Measurements from ENCODE around the gene LAMTOR2.

The LAMTOR2 gene

DNA sequence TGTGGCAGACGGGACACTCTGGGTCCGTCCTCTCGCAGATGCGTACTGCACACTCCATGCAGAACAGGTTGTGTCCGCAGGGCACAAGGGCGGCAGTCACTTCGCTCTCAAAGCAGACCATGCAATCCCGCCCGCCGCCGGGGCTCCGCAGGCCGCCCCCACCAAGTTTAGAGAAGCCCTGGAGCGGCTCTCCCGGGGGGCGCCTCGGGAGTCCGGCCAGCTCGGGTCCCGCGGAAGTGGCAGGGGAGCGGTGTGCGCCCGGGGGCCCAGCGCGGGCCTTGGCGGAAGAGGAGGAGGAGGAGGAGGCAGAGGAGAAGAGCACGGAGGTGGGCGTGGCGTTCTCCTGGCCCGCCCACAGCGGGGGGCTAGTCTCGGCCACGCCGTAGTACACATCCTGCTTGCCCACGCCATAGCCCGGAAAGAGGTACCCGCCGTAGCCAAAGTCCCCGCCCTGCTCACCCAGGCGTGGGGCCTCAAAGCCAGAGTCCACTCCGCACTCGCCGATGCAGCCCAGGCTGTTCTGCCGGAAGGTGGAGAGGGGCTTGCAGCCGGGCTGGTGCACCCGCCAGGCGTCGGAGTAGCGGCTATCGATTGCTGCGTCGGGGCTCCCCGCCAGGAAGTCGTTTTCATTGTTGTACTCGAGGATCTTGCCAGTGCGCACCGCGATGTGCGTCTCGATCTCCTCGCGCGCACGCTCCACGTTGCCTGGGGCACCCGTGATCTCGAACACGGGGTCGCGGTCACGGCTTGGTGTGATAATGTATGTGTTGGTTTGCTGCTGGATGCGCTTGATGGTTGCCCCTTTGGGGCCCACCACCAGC is 22.2 kb downstream of the LAMTOR2 start:
- no peak for DNase-seq (ENCODE audit: low spot score)

DNA sequence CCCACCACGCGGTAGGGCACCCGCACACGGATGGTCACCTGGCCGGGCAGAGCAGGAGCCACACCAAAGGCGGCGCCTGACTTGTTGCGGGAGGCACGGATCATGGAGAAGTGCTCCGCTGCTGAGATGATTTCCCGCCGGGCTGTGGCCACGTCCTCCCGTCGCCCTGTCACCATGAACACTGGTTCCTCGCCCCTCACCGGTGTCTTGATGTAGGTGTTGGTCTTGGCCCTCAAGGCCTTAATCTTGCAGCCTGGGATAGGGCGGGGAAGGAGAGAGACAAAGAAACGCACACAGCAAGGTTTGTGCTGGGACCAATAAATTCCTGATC is 22.8 kb downstream of the LAMTOR2 start:
- DNase-seq (ENCODE audit: low spot score) = no peak

DNA sequence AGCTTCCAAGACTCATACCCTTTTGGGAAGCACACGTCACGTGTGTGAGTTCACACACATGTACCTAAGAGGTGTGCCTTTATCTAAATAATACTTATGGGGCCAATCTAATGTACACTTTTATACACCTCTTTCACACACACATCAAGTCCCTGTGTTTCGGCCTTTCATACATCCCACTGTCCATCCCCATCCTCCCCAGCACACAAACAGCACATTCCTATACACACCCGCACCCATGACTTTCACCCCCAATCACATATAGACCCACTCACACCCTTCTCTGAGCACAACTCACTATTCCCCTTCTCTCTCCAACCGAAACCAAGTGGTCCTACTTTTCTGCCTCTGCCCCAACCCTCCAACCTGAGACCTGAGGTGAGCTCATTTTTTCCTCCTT is 24.1 kb downstream of the LAMTOR2 start:
- DNase-seq (ENCODE audit: low spot score) = no peak

DNA sequence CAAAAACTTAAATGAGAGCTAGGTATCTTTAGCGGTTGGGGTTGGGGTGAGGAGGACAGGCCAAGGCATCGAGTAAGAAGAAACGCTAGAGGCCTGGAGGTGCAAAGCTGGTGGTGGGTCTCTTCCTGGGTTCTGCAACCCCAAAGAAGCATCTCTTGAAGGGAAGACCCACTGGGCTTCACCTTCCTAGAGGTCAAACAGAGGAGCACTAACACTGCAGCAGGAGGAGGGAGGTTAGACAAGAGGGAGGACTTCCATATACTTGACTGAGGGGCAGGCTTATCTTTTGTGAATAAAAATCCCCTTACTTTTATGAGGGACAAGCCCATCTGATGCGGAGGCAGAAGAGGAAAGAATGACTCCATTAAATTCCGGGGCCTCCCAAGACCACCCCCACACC is 25.2 kb downstream of the LAMTOR2 start:
- DNase-seq (ENCODE audit: low spot score) = no peak

DNA sequence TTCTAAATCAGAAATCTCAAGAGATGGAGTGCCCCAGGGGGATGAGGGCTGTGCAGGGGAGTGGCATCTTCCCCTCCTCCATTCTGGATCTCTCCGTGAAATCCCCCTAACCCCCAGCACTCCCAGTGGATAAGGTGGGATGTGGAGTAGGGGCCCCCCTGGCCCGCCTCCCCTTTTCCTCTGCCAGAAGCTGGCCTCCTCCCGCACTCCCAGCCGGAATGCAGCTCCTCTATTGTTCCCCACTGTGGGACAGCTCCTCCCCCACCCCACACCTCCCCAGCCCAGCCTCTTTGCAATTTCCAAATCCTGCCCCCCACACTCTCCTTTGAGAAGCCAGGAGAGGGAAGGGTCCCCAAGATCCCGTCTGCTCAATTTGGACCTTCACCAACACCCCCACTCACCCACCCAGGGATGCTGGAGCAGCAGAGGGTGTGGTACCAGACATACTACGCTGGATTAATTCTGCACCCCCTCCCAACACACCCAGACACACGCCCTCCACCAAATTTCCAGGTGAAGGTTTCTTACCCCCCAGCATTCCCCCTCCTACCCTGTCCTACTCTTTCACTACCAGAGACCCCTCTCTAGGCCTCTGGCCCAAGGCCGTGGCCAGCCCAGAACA is 25.8 kb downstream of the LAMTOR2 start:
- DNase-seq (ENCODE audit: low spot score) = no peak

DNA sequence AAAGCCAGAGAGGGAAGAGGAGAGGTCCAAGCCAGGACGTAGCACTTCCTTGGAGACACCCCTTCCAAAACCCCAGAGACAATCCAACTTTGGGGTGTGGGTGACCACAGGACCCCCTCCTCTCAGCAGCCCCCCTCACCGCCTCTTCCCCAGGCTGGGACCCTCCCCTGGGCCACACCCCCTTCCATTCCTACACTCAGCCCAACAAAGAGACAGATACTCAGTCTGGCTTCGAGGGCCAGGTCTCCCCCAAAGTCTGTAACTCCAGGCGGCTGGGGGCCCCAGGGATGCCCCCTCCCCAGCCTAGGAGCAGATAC is 26.2 kb downstream of the LAMTOR2 start:
- DNase-seq (ENCODE audit: low spot score) = no peak

DNA sequence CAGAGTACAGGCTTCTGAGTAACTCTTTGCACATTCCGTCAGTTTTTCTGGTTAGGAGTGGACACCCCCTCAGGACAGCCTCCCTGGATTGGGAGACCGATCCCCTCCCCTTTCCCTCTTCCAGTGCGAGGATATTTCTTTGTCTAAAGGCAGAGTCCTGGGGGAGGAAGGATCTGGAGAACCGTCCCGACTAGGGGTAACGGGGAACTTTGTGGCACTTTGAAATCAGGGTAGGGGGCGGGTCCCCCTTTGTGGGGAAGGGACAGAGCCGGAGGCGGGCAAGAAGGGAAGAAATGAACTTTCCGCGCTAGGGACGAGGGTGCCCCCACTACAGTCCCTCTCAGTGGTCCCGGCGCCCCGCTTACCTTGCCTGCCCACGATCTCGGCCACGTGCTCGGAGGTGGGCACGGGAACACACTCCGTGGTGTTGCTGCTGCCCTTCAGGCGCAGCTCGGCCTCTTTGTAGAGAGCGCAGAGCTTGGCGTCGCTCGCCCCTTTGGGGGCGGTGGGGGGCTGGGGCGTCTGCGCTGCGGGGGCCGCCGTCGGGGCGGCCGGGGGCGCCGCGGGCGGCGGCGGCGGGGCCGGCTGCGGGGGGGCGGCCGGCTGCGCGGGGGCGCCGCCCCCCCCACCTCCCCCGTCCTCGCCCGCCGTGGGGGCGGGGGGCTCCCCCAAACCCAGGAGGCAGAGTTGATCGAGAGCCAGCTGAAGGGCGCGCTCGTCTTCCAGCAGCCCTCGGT is 26.8 kb downstream of the LAMTOR2 start:
- no peak for DNase-seq (ENCODE audit: low spot score)

DNA sequence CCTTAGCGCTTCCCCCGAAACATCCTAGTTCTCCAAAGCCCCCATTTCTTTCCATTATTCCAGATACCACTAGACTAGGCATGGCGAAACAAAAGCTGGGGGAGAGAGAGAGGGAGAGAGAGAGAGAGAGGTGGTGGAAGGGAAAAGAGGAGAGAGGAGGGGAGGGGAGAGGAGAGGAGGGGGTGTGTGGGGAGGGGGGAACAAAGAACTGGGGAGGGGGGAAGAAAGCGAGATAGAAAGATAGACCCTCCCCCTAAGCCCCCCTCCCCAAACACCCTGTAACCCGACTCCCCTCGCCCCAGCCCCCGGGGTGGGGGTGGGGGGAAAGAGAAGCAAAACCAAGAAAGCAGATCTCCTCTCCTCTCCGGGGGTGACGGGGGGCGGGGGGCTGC is 27.3 kb downstream of the LAMTOR2 start:
- DNase-seq (ENCODE audit: low spot score) = no peak

DNA sequence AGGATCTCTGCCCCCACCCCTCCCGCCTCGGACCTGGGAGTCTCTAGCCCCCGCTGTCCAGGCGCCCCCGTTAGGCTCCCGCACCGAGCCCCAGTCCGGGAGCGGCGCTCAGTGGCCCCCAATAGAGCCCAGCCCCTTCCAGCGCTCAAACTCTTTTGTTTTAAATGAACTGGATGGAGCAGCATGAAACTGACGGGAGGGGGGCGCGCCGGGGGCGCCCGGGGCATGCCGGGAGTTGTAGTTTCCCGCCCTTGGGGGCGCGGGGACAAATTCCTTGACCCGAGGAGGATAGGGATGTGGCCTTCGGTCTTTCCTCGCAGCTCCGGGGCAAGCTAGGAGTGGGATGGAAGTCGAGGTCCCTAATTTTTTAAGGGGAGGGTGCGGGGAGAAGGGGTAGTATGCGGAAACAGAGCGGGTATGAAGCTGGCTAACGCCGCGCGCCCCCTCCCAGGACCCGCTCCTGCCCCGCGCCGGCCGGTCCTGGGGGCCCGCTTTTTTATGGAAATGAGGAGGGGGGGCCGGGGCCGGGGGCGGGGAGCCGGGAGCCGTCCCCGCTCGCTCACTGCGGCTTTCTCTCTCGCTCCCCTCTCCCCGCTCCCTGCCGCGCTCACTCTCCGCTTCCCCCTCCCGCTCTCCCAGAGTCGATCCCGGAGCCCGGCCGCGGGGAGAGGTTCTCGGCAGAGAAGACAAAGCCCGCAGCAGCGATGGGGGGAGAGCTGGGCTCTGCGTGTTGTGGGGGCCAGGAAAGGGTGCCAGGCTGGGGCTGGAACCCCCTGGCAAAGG is 27.9 kb downstream of the LAMTOR2 start, which contains the start of gene MEX3A:
TSS of gene MEX3A (minus strand) at position 157 of the 783 bp plus-strand sequence. CDS start 467 bp downstream, outside the sequence.
- DNase-seq (ENCODE audit: low spot score) = no peak

DNA sequence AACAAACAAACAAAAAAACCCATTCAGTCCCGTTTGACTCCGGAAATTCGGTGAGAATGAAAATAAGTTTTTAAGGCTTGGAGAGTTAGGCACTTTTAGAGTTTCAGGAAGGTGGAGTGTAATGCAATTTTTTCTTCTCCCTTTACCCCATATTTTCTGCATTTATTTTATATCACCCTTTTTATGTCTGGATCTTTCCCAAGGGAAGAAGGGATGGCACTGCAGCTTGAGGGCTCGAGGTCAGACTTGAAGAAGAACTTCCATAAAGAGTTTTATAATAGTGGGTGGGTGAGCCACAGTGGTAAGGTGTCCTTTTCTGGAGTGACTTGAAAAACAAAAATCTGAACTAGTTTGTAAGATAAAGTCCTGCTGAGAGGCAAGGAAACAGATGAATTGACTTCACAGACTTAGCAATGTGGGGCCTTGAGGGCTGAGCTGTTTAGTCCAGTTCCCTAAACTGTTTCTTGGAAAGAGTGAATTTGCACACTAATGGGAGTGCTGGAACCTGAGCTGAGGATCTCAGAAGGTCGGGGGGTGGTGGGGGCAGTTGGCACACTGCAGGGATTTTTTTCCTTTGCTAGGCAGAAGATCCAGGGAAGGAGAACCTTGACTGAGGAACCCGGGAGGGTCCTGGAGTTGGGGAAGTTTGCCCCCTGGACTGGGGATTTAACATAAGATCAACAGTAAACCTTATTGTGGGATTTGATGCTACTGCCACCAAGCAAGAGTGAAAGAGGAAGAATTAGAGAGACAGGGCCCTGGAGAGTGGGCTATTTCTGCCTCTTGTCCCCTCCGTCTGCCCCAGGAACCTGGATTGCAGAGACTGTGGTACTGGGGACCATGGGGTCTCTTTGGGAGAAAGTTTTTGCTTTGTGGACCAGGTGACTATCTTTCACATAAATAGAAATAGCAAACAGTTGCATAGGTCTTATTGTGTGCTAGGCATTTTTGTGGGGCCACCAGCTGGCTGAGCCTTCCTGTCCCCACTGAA is 29.5 kb downstream of the LAMTOR2 start:
- DNase-seq (ENCODE audit: low spot score) = no peak

DNA sequence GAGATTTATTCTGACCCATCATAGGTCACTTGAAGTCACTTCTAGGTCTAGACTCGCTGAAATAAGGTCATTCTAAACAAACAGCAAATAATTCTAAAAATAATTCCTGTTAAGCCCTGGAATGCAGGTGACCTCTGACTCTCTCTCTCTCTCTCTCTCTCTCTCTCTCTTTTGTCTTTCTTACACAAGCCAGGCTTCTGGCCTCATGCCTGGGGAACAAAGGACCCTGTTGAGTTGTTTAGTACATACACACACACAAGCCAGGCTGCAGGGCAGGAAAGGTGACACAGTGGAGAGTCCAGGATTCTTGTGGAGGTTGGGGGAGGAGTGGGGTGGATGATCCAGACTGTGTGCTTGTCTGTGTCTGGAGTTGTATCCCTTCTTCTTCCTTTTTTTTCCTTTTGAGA is 31.7 kb downstream of the LAMTOR2 start:
- no peak for DNase-seq (ENCODE audit: low spot score)

DNA sequence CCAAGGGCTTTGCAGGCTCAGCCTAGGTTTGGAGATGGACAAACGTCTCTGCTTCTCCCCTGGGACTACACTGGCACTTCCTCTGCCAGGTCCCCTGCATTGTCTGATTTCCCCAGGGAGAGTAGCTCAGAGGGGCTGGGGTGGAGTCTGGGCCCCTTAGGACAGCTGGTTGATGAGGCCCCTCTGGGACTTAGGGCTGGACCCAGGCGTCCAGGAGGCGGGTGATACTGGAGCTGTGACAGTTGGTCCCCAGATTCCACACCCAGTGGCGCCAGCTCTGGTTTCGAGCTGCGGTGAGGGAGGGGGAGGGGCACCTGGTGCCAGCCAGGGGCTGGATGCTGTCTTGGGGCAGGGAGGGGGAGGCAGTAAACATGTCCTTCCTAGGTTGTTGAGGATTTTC is 35.1 kb downstream of the LAMTOR2 start:
- DNase-seq (ENCODE audit: low spot score) = no peak

DNA sequence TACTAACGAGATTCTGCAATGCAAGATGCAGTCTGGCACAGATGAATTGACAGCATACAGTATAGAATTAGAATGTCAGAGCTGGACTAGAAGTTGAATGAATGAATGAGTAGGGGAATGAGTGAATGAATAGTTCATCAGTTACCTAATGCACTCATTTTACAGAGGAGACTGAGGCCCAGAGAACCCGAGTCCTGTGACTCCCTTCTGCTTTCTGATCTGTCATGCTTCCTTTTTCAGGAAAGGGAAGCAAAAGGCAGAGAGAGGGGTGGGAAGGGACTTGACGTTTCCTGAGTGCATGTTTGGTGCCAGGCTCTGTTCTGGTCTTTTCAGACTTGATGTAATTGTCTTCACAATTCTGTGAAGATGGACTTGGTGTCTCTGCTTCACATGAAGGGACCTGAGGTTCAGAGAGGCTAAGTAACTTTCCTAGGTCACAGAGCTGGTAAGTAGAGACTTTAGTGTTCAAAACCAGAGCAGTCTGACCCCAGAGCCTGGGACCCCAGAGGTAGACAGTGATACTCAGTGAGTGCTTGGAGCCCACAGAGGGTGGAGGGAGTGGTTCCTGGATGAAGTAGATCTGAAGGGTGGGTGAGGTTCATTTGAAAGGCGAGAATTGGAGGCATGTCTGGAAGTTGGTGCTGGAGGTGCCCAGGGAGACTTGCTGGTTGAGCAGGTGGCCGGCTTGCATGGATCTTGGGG is 35.7 kb downstream of the LAMTOR2 start:
- no peak for DNase-seq (ENCODE audit: low spot score)

DNA sequence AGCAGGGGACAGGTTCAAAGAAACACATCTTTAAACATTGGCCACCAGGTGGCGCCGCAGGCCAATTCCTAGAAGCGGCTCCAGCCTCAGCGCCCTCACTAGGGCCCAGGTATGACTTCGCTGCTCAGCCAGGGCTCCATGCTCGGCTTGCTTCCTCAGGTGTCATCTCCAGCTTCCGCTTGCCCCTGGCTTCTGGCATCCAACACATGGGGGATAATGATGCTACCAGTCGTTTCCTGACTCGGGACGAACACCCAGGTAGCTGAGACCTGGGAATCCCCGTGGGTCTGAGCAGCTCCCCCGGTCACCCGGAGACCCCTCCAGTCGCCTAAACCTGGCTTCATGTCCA is 36.2 kb downstream of the LAMTOR2 start:
- DNase-seq (ENCODE audit: low spot score) = peak; percentile 89

DNA sequence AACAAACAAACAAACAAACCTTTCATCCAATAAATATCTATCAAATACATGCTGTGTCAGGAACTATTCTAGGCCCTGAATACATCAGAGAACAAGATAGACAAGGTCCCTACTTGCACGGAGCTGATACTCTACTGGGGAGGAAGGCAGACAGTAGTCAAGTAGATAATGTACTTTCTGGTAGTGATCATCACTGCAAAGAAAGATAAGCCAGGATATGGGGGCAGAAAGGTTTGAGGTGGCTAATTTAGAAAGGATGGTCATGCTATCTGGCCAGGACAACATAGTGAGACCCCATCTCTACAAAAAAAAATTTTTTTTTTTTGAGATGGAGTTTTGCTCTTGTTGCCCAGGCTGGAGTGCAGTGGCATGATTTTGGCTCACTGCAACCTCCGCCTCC is 37.0 kb downstream of the LAMTOR2 start:
- DNase-seq (ENCODE audit: low spot score) = no peak

DNA sequence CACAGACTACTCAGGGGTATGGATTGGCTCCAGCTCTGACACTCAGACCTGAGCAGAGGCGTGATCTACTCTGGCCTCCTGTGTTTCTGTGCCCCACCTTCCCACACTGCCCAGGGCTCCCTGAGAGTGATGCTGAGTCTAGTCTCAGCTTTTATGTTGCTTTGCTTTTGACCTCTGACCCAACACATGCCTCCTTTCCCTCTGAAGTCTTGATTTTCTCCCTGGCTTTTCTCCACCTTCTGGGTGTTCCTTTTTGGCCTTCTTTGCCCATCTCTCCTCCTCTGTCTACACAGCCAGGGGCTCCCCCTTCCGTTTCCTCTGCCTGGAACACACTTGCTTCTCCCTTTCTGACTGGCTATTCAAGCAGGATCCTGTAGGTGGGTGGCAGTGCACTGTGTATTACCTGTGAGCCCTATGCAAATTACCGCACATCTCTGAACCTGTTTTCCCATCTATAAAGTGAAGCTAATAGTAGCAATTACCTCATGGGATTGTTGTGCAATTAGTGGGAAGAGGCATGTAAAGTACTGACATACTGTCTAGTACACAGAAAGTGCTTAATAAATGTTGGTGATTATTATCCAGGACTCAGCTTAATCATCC is 41.4 kb downstream of the LAMTOR2 start:
- no peak for DNase-seq (ENCODE audit: low spot score)

DNA sequence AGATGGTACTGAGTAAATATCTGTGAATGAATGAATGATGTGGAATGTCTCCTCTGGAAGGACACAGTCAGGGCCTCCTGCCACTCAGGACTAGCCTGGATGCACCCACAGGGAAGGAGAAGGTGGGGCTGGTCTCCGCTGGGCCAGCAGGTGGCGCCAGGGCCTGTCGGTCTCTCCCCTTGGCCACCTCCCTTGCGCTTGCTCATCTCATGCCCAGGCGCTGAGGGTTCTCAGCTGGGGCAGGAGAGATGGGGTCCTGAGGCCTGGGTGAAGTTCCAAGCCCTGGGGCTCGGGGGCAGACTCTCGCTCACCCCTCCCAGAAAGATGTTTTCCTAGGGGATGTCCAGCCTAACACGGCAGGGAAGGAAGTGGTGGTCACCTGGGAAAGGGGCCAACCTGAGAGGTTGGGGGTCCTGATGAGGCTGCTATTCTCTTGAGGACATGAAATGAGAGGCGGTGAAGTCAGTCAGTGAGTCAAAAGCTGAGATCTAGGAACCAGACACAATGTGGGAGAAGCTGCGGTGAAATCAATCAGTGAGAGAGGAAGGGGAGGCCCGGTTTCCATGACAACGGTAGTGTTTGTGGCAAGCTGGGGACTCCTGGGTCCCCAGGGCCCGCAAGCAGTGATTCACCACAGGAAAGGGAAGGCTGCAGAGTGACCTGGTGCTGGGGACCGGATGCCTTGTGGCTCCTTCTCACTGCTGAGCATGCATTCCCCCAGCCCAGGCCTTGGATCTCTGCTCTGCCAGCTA is 42.2 kb downstream of the LAMTOR2 start:
- DNase-seq (ENCODE audit: low spot score) = peak; percentile 99

DNA sequence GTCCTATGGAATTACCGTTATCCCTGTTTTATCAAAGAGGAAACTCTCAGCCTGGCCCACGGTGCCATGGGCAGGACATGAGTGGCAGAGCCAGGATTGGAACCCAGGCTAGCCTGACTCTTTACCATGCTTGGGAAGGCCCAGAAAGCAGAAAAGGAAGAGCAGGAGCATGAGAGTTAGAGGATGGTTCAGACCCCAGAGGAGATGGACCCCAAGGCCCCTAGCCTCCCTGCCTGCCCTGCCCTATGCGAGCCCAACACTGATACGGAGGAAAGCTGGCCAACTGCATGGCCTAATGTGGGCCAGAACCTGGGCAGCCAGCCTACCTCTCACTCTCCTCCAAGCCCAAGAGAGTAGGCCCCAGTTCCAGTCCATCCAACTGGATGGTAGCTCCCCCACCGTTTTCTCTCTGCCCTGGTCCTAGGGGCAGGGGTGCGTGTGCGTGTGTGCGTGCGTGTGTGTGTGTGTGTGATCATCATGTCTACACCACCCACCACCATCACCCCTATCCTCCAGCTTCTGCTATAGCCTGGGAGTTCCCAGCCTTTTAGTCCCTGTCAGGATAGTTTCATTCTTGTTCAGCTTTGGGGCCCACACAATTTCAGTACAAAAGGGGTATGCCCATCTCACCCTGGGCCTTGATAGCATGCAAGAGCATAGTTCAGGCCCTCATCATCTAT is 43.1 kb downstream of the LAMTOR2 start:
- peak; percentile 78 for DNase-seq (ENCODE audit: low spot score)

DNA sequence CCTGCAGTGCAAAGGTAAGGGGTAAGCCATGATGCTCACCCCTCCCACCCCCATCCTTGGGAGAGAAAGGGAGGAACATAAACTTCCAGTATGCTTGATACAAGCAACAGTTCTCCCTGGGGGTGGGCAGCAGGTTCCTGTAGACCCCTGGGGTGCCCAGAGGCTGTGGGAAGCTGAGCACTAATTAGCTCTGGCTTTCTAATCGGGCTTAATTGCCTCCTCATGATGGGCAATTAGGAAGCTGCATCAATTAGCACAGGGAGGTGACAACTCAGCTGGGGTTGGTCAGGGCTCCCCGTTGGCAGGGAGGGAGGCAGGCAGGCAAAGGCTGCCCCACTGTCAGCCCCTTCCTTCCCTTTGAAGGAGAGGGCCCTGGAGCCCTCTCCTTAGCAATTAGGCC is 44.2 kb downstream of the LAMTOR2 start:
- no peak for DNase-seq (ENCODE audit: low spot score)

All from activated CD4-positive, alpha-beta T cell treated with anti-CD3 and anti-CD28 coated beads, Interleukin-2, Interleukin-4, amounts not matched to agents 100 ng/mL and 50 ng/mL, durations not matched to agents 16 hours and 8 hours (primary cell).